ENCODE data around the gene SLC7A9. TPM values are rescaled to one million over a fixed set of nuclear protein-coding genes. Genes with fewer than 3 reads are reported as not detected.
A peak's percentile ranks its signal among the peaks of the same experiment; 100 is the strongest.
"Not testable (repeated sequence)": the region's sequence is repeated elsewhere in the genome, so short reads cannot be mapped to it uniquely, and the experiment has no call there.

Gene SLC7A9
- total RNA-seq, 3 donors from 2014 or later: 0.43 to 0.66 TPM; not detected in 1

GRCh38 chr19:32857584-32857983, 12.0 kb downstream of the SLC7A9 start:
- DNase-seq: no peak
- intact Hi-C loops (cut with DNase I, micrococcal nuclease): no loop called here
- no peak overlapping the region for H3K4me3 ChIP-seq
- no peaks in the 10 kb centered on the region for H3K4me1 ChIP-seq (ENCODE audit: low read depth)
- no peak for TF ChIP-seq CTCF (IDR thresholded peaks at IDR 0.05)
- no peak for ATAC-seq
- no peaks in the 10 kb centered on the region for H3K9me3 ChIP-seq
- H3K36me3 ChIP-seq (ENCODE audit: low read depth): no peaks in the 10 kb centered on the region

GRCh38 chr19:32856818-32857217, 12.7 kb downstream of the SLC7A9 start:
- H3K4me1 ChIP-seq (ENCODE audit: low read depth); H3K4me3 ChIP-seq; H3K9me3 ChIP-seq; intact Hi-C loops (cut with DNase I, micrococcal nuclease); DNase-seq; H3K36me3 ChIP-seq (ENCODE audit: low read depth); ATAC-seq: not testable (repeated sequence)

DNA sequence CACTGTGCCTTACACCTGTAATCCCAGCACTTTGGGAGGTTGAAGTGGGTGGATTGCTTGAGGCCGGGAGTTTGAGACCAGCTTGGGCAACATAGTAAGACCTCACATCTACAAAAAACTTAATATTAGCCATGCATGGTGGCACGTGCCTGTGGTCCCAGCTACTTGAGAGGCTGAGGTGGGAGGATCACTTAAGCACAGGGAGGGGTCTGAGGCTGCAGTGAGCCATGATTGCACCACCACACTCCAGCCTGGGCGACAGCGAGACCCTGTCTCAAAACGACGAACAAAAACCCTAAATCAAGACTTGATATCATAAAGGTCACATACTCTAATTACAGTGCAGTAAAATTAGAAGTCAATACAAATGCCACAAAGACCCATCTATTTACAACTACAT, 17.4 kb downstream of the SLC7A9 start:
- Histone ChIP-seq H3K9me3 (no peaks in the 10 kb centered on the region), H3K4me3 (no peak overlapping the region), H3K4me1 (ENCODE audit: low read depth) (no peaks in the 10 kb centered on the region), H3K36me3 (ENCODE audit: low read depth) (no peaks in the 10 kb centered on the region)
- intact Hi-C loops (cut with DNase I, micrococcal nuclease): no loop called here
- ATAC-seq: no peak
- TF ChIP-seq CTCF (IDR thresholded peaks at IDR 0.05): no peak
- no peak for DNase-seq

- H3K9me3 ChIP-seq; ATAC-seq; H3K36me3 ChIP-seq (ENCODE audit: low read depth); H3K4me3 ChIP-seq; intact Hi-C loops (cut with DNase I, micrococcal nuclease); H3K4me1 ChIP-seq (ENCODE audit: low read depth); DNase-seq: not testable (repeated sequence)
These were observed 21.5 kb downstream of the SLC7A9 start for GRCh38 chr19:32848035-32848434.

DNA sequence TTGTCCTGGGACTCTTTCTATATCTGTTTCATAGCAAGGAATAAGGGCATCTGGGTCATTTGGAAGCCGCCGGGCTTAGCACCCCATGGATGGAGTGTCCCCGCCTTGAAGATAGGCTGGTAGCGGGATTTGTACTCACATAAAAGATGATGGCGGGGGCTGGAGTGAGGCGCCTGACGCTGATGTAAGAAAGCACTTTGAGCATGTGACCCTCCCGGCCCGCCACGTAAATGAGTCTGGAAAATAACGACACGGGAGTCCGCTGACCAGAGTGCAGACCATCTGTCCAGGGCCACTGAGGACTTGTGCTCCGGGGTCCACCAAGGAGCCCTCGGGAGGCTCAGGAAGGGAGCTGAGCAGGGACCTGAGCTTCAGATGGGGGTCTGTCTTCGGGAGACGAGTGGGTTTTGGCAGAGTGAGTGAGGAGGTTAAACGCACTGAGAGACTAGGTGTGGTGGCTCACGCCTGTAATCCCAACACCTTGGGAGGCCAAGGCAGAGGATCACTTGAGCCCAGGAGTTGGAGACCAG, 25.8 kb downstream of the SLC7A9 start:
- H3K4me3 ChIP-seq: no peak overlapping the region
- no peaks in the 10 kb centered on the region for H3K36me3 ChIP-seq (ENCODE audit: low read depth)
- DNase-seq (no peak), ATAC-seq (no peak)
- no peak for TF ChIP-seq CTCF (IDR thresholded peaks at IDR 0.05)
- peaks cover 10% of the 10 kb centered on the region for H3K9me3 ChIP-seq
- H3K4me1 ChIP-seq (ENCODE audit: low read depth): no peaks in the 10 kb centered on the region
- intact Hi-C loops (cut with DNase I, micrococcal nuclease): no loop called here

- Histone ChIP-seq H3K36me3 (ENCODE audit: low read depth) (no peaks in the 10 kb centered on the region), H3K9me3 (peaks cover 10% of the 10 kb centered on the region), H3K4me1 (ENCODE audit: low read depth) (no peaks in the 10 kb centered on the region), H3K4me3 (no peak overlapping the region)
- DNase-seq (no peak), ATAC-seq (no peak)
- intact Hi-C loops (cut with DNase I, micrococcal nuclease): no loop called here
- no peak for TF ChIP-seq CTCF (IDR thresholded peaks at IDR 0.05)
These were observed 27.5 kb downstream of the SLC7A9 start for GRCh38 chr19:32842061-32842460.

DNA sequence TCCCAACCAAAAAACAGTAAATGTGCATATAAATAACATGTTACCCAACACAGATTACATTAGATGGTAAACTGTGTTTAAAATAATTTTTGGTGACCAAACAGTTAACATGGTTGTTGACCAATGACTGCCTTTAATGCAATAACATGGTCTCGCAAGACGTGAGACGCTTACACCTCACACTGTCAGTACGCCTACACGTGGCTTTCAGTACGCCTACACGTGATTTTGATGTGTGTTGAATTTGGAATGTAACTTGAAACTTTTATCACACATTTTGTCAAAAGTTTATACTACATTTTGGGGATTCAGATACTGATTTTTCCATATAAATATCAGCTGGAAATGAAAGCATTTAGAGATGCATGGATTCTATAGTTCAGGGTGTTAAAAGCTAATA, 32.0 kb downstream of the SLC7A9 start:
- Histone ChIP-seq H3K36me3 (ENCODE audit: low read depth) (no peaks in the 10 kb centered on the region), H3K4me3 (no peak overlapping the region), H3K9me3 (peaks cover 10% of the 10 kb centered on the region), H3K4me1 (ENCODE audit: low read depth) (no peaks in the 10 kb centered on the region)
- DNase-seq (no peak), ATAC-seq (no peak)
- no peak for TF ChIP-seq CTCF (IDR thresholded peaks at IDR 0.05)
- intact Hi-C loops (cut with DNase I, micrococcal nuclease): no loop called here

- ATAC-seq; H3K4me1 ChIP-seq (ENCODE audit: low read depth); H3K9me3 ChIP-seq; intact Hi-C loops (cut with DNase I, micrococcal nuclease); H3K4me3 ChIP-seq; H3K36me3 ChIP-seq (ENCODE audit: low read depth); DNase-seq: not testable (repeated sequence)
These were observed 36.2 kb downstream of the SLC7A9 start for GRCh38 chr19:32833388-32833787.

DNA sequence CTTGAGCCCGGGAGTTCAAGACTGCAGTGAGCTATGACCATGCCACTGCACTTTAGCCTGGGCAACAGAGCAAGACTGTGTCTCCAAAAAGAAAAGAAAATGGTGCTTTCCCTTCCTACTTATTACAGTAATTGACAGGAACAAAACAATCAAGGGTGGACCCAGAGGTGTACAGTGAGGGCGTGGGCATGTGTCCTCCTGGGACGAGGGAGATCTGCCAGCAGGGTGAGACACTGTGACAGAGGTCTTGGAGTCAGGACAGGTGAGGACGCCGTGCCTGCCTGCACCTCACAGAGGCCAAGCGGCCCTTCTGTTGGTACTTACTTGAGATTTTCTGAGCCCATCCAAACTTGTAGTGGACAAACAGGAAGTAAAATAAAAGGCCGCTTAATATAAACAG, 36.7 kb downstream of the SLC7A9 start:
- ATAC-seq (peak; percentile 63), DNase-seq (peak in 1 of 3 donors; percentile 16)
- H3K4me3 ChIP-seq; intact Hi-C loops (cut with DNase I, micrococcal nuclease); H3K9me3 ChIP-seq; H3K4me1 ChIP-seq (ENCODE audit: low read depth); H3K36me3 ChIP-seq (ENCODE audit: low read depth): not testable (repeated sequence)

DNA sequence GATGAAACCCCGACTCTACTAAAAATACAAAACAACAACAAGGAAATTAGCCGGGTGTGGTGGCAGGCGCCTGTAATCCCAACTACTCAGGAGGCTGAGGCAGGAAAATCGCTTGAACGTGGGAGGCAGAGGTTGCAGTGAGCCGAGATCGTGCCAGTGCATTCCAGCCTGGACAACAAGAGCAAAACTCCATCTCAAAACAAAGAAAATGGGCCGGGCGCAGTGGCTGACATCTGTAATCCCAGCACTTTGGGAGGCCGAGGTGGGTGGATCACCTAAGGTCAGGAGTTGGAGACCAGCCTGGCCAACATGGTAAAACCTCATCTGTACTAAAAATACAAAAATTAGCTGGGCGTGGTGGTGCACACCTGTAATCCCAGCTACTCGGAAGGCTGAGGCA, 37.5 kb downstream of the SLC7A9 start:
- H3K4me1 ChIP-seq (ENCODE audit: low read depth); H3K36me3 ChIP-seq (ENCODE audit: low read depth); H3K4me3 ChIP-seq; DNase-seq; H3K9me3 ChIP-seq; intact Hi-C loops (cut with DNase I, micrococcal nuclease); ATAC-seq: not testable (repeated sequence)
